ENCODE data around the gene PNPLA2.

GRCh38 chr11:852762-853161 lies 34.0 kb downstream of the PNPLA2 start:
- TF ChIP-seq CTCF (IDR thresholded peaks at IDR 0.05) (no peak), POLR2AphosphoS5 (IDR thresholded peaks at IDR 0.05) (no peak), POLR2A (IDR thresholded peaks at IDR 0.05) (no peak)
